Neuronal stem cell (in vitro differentiated cells): ENCODE results near the gene CCDC167.

Experiments used
- DNase-seq: peaks from one replicate; pipeline ENCODE4 v3.0.0-alpha.2; 2013; ENCODE audit warnings: low spot score
- H2AFZ ChIP-seq: one replicate; pipeline ENCODE4 v1.6.1; 2013; ENCODE audit warnings: mild to moderate bottlenecking, low read length, inconsistent platforms
- H2AK5ac ChIP-seq: 2 replicates; pipeline ENCODE4 v1.6.1; 2013; ENCODE audit warnings: low read depth, mild to moderate bottlenecking, inconsistent platforms, low read length, moderate library complexity, mixed read lengths
- H2BK120ac ChIP-seq: 2 replicates; pipeline ENCODE4 v1.6.1; 2013; ENCODE audit warnings: low read depth, mild to moderate bottlenecking, inconsistent platforms, low read length, moderate library complexity, mixed read lengths
- H2BK12ac ChIP-seq: one replicate; pipeline ENCODE4 v1.6.1; 2013; ENCODE audit warnings: low read length, inconsistent platforms
- H2BK15ac ChIP-seq: 2 replicates; pipeline ENCODE4 v1.6.1; 2013; ENCODE audit warnings: mild to moderate bottlenecking, low read length, inconsistent platforms, mixed read lengths
- H2BK5ac ChIP-seq: one replicate; pipeline ENCODE4 v1.6.1; 2013; ENCODE audit warnings: inconsistent platforms, mild to moderate bottlenecking, low read length, moderate library complexity
- H3K14ac ChIP-seq: one replicate; pipeline ENCODE4 v1.6.1; 2013; ENCODE audit warnings: low read length, inconsistent platforms
- H3K18ac ChIP-seq: 2 replicates; pipeline ENCODE4 v1.6.1; 2013; ENCODE audit warnings: low read length, inconsistent platforms
- H3K23ac ChIP-seq: 2 replicates; pipeline ENCODE4 v1.6.1; 2013; ENCODE audit warnings: low read depth, mild to moderate bottlenecking, mixed read lengths, low read length, inconsistent platforms; ENCODE audit not compliant: poor library complexity
- H3K27ac ChIP-seq: replicated peaks from 3 replicates; pipeline ENCODE4 v1.5.1; 2013; ENCODE audit warnings: low read length, inconsistent platforms
- H3K27me3 ChIP-seq, 3 experiments: 2 replicates each; pipeline ENCODE4 v1.6.1; 2013; ENCODE audit warnings: low read length in 3 of 3, mild to moderate bottlenecking in 2 of 3, inconsistent platforms in 1 of 3, low read depth in 1 of 3, mixed read lengths in 1 of 3, moderate library complexity in 1 of 3; ENCODE audit not compliant: control insufficient read depth in 3 of 3, insufficient read depth in 3 of 3
- H3K36me3 ChIP-seq, 2 donors: replicated peaks in 1 of 2; 2 replicates each; pipeline ENCODE4 v1.6.1; 2013; ENCODE audit warnings: low read length in 2 of 2; ENCODE audit not compliant: control insufficient read depth in 2 of 2, insufficient read depth in 2 of 2
- H3K4ac ChIP-seq: 2 replicates; pipeline ENCODE4 v1.6.1; 2013; ENCODE audit warnings: inconsistent platforms, mild to moderate bottlenecking, low read length, moderate library complexity
- H3K4me1 ChIP-seq, 2 donors: 1 replicate in 1 of 2; 2 replicates in 1 of 2; pipeline ENCODE4 v1.6.1; 2013; ENCODE audit warnings: low read length in 2 of 2, low read depth in 1 of 2; ENCODE audit not compliant: control insufficient read depth in 2 of 2, insufficient read depth in 1 of 2
- H3K4me2 ChIP-seq: one replicate; pipeline ENCODE4 v1.6.1; 2013; ENCODE audit warnings: mild to moderate bottlenecking, low read length, inconsistent platforms; ENCODE audit not compliant: insufficient read depth, poor library complexity, severe bottlenecking
- H3K4me3 ChIP-seq, 2 donors: 2 replicates each; pipeline ENCODE4 v1.5.1; 2013; ENCODE audit warnings: low read length in 2 of 2, mild to moderate bottlenecking in 2 of 2, inconsistent platforms in 1 of 2, moderate library complexity in 1 of 2
- H3K79me1 ChIP-seq: one replicate; pipeline ENCODE4 v1.6.1; 2013; ENCODE audit warnings: low read depth, mild to moderate bottlenecking, inconsistent platforms, low read length, moderate library complexity
- H3K9ac ChIP-seq: one replicate; pipeline ENCODE4 v1.6.1; 2013; ENCODE audit warnings: mild to moderate bottlenecking, low read depth, low read length, inconsistent platforms; ENCODE audit not compliant: poor library complexity
- H3K9me3 ChIP-seq, 2 donors: replicated peaks in 1 of 2; 2 replicates each; pipeline versions ENCODE3 to v1.6.1; 2013; ENCODE audit warnings: low read length in 2 of 2, mild to moderate bottlenecking in 2 of 2, inconsistent platforms in 1 of 2, low read depth in 1 of 2, mixed read lengths in 1 of 2, moderate library complexity in 1 of 2; ENCODE audit not compliant: control insufficient read depth in 2 of 2, insufficient read depth in 1 of 2
- H4K8ac ChIP-seq: one replicate; pipeline ENCODE4 v1.6.1; 2013; ENCODE audit warnings: low read depth, mild to moderate bottlenecking, inconsistent platforms, low read length, moderate library complexity
- H4K91ac ChIP-seq: one replicate; pipeline ENCODE4 v1.6.1; 2013; ENCODE audit warnings: low read length, low read depth, mild to moderate bottlenecking, inconsistent platforms; ENCODE audit not compliant: poor library complexity
- WGBS, 2 donors: extraction: QIAGEN DNeasy Blood & Tissue Kit; methylation state at CpG; one replicate each; pipeline ENCODE4 v1.1.7; 2013; ENCODE audit warnings: missing lambda C conversion rate in 2 of 2, mixed read lengths in 1 of 2; ENCODE audit not compliant: insufficient read length in 2 of 2, insufficient replicate concordance in 1 of 2; ENCODE audit errors: extremely low coverage in 2 of 2; 5-methylcytosine and 5-hydroxymethylcytosine counted together

Gene CCDC167

GRCh38 chr6:37534893-37535292 lies 35.2 kb upstream of the CCDC167 start:
- H3K9me3 ChIP-seq = no peaks in the 10 kb centered on the region
- no peak overlapping the region for H4K8ac ChIP-seq
- H3K4me3 ChIP-seq = no peak overlapping the region
- no peak overlapping the region for H2BK5ac ChIP-seq
- peaks cover 0 to 91% (median 41%) of the 10 kb centered on the region in 3 experiments for H3K27me3 ChIP-seq
- H2BK12ac ChIP-seq = no peak overlapping the region
- H3K4me2 ChIP-seq = no peak overlapping the region
- peaks cover 11 to 26% of the 10 kb centered on the region in 2 donors for H3K4me1 ChIP-seq
- no peak overlapping the region for H3K4ac ChIP-seq
- no peak overlapping the region for H3K9ac ChIP-seq
- no peak overlapping the region for H2BK120ac ChIP-seq
- WGBS, 2 donors = no CpG with 5 or more reads among the region's 2 CpGs
- H3K14ac ChIP-seq = no peak overlapping the region
- no peak overlapping the region for H2BK15ac ChIP-seq
- H3K36me3 ChIP-seq = no peaks in the 10 kb centered on the region
- no peak overlapping the region for H3K18ac ChIP-seq
- H4K91ac ChIP-seq = no peak overlapping the region
- DNase-seq = no peak
- no peak overlapping the region for H3K27ac ChIP-seq
- H2AK5ac ChIP-seq = no peak overlapping the region
- H3K79me1 ChIP-seq = no peaks in the 10 kb centered on the region
- no peak overlapping the region for H3K23ac ChIP-seq
- H2AFZ ChIP-seq = peak overlapping the region; percentile 69

DNA sequence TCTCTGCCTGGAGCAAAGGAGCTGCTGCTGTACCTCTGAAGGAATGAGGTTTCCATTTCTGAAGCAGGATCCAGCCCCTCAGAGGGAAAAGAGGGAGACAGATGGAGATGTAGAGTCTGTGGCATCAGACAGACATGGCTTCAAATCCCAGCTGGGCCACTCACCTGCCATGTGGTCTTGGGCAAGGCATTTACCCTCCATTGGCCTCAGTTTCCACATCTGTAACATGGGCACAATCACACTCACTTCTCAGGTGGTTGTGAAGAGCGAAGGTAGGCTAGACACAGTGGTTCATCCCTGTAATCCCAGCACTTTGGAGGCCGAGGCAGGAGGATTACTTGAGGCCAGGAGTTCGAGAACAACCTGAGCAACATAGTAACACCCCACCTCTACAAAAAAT lies 32.4 kb upstream of the CCDC167 start:
- Histone ChIP-seq H3K14ac (no peak overlapping the region), H3K79me1 (no peaks in the 10 kb centered on the region), H4K91ac (no peak overlapping the region), H2BK120ac (no peak overlapping the region), H4K8ac (no peak overlapping the region), H3K18ac (no peak overlapping the region), H3K4me3 (no peak overlapping the region), H3K4ac (no peak overlapping the region), H3K36me3 (no peaks in the 10 kb centered on the region), H3K27ac (no peak overlapping the region), H3K4me1 (peaks cover 7 to 27% of the 10 kb centered on the region in 2 donors), H3K27me3 (peaks cover 0 to 84% (median 33%) of the 10 kb centered on the region in 3 experiments), H3K4me2 (no peak overlapping the region), H3K23ac (no peak overlapping the region), H2BK5ac (no peak overlapping the region), H2BK15ac (no peak overlapping the region), H2AK5ac (no peak overlapping the region), H2BK12ac (no peak overlapping the region), H3K9ac (no peak overlapping the region), H2AFZ (no peak overlapping the region), H3K9me3 (no peaks in the 10 kb centered on the region)
- DNase-seq = no peak
- WGBS, 2 donors = no CpG with 5 or more reads among the region's 3 CpGs

GRCh38 chr6:37531437-37532036 lies 31.8 kb upstream of the CCDC167 start:
- no peak overlapping the region for H2BK15ac ChIP-seq
- H3K4me2 ChIP-seq = no peak overlapping the region
- no peak overlapping the region for H3K4me3 ChIP-seq
- no peak overlapping the region for H3K27ac ChIP-seq
- no peak for DNase-seq
- peaks cover 4 to 24% of the 10 kb centered on the region in 2 donors for H3K4me1 ChIP-seq
- no peaks in the 10 kb centered on the region for H3K36me3 ChIP-seq
- H2BK120ac ChIP-seq = no peak overlapping the region
- no CpG with 5 or more reads among the region's 5 CpGs for WGBS, 2 donors
- no peaks in the 10 kb centered on the region for H3K9me3 ChIP-seq
- H4K8ac ChIP-seq = no peak overlapping the region
- H3K18ac ChIP-seq = no peak overlapping the region
- H3K27me3 ChIP-seq = peaks cover 0 to 78% (median 27%) of the 10 kb centered on the region in 3 experiments
- H2AK5ac ChIP-seq = no peak overlapping the region
- H3K9ac ChIP-seq = no peak overlapping the region
- no peak overlapping the region for H2BK12ac ChIP-seq
- no peak overlapping the region for H3K4ac ChIP-seq
- no peak overlapping the region for H3K23ac ChIP-seq
- H2AFZ ChIP-seq = no peak overlapping the region
- H3K14ac ChIP-seq = no peak overlapping the region
- no peak overlapping the region for H2BK5ac ChIP-seq
- H3K79me1 ChIP-seq = no peaks in the 10 kb centered on the region
- no peak overlapping the region for H4K91ac ChIP-seq

- WGBS, 2 donors = no CpG with 5 or more reads among the region's 4 CpGs
- no peaks in the 10 kb centered on the region for H3K79me1 ChIP-seq
- no peaks in the 10 kb centered on the region for H3K9me3 ChIP-seq
- peaks cover 0 to 73% (median 22%) of the 10 kb centered on the region in 3 experiments for H3K27me3 ChIP-seq
- no peak overlapping the region for H3K9ac ChIP-seq
- no peak for DNase-seq
- H3K14ac ChIP-seq = no peak overlapping the region
- H2BK5ac ChIP-seq = no peak overlapping the region
- no peaks in the 10 kb centered on the region for H3K36me3 ChIP-seq
- H3K4me1 ChIP-seq = peaks cover 2 to 18% of the 10 kb centered on the region in 2 donors
- no peak overlapping the region for H3K4me3 ChIP-seq
- no peak overlapping the region for H2BK120ac ChIP-seq
- H2BK15ac ChIP-seq = no peak overlapping the region
- H2AK5ac ChIP-seq = no peak overlapping the region
- no peak overlapping the region for H4K91ac ChIP-seq
- no peak overlapping the region for H2AFZ ChIP-seq
- no peak overlapping the region for H3K4me2 ChIP-seq
- H3K27ac ChIP-seq = no peak overlapping the region
- H2BK12ac ChIP-seq = no peak overlapping the region
- H3K18ac ChIP-seq = no peak overlapping the region
- H3K4ac ChIP-seq = no peak overlapping the region
- H4K8ac ChIP-seq = no peak overlapping the region
- no peak overlapping the region for H3K23ac ChIP-seq
These were observed 31.3 kb upstream of the CCDC167 start for GRCh38 chr6:37531026-37531425.
